Activated T-cell treated with anti-CD3 and anti-CD28 coated beads for 48 hours (primary cell): Measurements from ENCODE around the gene WDR27.
"Not testable (repeated sequence)": the region's sequence is repeated elsewhere in the genome, so short reads cannot be mapped to it uniquely, and the experiment has no call there.

ENCODE experiments used
- DNase-seq: peaks from one replicate; pipeline ENCODE4 v3.0.0-alpha.2; 2020; ENCODE audit warnings: low read depth

WDR27 gene

GRCh38 chr6:169601129-169601528 lies 100.7 kb downstream of the WDR27 start:
- not testable (repeated sequence) for DNase-seq

DNA sequence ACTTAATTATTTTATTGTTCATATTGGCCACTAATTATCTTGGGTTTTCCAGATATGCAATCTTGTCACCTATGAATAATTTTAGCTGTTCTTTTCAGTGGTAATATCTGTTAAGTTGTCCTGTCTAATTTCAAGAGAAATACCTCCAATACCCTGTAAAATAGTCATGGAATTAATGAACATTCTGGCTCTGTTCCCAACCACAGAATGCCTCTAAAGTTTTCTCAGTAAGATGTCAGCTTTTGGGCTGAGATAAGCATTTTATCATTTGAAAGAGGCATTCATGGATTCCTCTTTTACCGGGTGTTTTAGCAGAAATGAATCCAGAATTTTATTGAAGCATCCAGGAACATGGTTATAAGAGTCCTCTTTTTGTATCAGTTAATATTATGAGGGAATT lies 109.3 kb downstream of the WDR27 start:
- no peak for DNase-seq

DNA sequence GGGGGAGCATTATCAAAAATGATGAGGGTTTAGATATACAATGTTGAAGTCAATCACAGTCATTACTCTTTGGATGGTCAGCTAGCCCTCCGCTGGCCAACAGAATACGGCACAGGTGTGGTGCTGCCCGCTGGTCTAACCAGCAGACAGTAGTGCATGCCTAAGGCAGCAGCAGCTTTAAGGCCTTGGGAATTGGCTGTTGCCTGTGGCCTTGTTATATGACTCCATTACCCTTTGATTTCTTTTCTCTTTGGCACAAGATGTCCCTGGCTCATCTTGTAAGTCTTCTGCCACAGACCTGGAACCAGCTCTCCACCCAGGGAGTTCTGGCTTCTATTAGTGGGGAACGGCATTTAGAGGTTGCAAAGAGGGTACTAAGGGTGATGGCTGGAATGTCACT lies 110.2 kb downstream of the WDR27 start:
- DNase-seq = no peak

DNA sequence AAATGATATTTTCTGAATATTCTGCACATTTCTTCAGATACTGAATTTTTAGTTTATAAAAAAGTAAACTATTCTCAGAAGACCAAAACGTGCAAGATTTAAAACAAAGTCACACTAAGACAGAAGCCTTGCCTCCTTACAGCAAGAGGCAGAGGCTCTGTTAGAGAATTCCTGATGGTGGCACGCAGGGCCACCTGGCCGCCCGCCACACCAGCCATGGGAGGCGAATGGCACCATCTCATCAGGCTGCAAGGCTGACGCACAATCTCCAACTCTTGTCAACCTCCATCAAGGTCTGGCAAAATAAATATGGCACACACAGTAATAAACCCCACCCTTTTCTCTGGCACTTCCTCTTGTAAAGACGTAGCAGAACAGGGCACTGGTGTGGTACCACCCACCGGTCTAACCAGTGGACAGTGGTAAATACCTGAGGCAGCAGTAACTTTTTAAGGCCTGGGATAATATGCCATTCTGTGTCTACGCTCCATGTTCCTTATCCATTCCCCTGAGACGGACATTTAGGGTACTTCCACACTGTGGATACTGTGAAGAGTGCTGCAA lies 111.4 kb downstream of the WDR27 start:
- DNase-seq = no peak

DNA sequence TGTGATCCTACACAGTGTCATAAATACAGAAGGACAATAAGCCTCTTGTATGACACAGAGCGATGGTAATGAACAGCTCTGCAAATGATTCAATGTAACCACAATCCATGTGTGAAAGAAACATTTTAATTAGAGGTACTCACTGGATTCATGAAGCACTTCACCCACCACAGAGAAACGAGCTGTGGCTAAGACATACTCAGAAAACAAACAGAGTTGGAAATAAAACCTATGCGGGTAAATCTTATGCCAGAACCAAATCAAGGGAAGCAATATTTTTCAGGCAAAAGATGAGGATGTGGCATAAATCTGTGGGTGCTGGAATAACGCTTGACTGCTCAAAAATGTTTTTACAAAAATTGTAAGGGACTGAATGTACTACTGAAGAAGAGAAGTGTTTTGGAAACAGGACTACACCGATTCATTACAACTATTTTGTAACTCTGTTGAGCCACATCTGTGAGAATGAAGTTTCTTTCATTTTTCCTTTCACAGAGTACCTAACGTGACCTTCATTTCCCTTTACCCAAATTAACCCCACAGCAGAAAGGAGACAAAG lies 112.1 kb downstream of the WDR27 start:
- DNase-seq = no peak

DNA sequence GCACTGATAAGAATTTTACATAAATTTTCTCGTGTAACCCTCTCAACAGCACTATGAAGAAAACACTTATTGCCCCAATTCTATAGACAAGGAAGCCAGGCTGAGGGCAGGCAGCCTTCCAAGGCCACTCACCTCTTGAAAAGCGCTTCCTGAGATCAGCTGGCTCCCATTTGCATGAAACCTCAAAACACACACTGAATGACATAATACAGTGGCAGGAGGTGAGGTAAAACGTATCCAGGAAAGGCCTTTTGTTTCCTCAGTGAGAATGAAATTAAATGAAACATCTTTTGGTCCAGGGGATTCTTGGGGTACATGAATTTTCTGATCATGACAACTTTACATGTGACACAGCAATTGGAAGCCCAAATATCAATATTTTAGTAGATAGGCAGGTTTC lies 112.5 kb downstream of the WDR27 start:
- no peak for DNase-seq

- no peak for DNase-seq
Measured at GRCh38 chr6:169587975-169588374, 113.9 kb downstream of the WDR27 start.

GRCh38 chr6:169583886-169584541 lies 117.8 kb downstream of the WDR27 start:
- DNase-seq = no peak

GRCh38 chr6:169579407-169580111 lies 122.3 kb downstream of the WDR27 start:
- no peak for DNase-seq

- DNase-seq = no peak
Measured at GRCh38 chr6:169577974-169578373, 123.9 kb downstream of the WDR27 start.

DNA sequence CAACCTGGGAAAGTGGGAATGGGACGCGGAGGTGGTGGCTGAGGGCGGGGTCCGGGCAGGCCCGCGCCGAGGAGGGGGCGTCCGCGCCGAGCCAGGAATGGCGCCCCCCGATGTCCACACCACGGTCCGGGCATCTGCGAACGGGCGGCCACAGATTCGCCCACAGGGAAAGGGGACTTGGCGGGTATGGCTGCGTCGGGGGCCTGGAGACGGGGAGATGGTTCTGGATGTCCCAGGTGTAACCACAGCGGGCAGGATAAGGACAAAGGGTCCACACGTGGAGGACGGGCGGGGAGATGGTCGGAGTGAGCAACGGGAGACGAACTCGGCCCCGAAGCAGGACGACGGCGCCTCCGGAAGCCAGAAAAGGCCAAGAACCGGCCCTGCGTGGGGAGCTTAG lies 124.6 kb downstream of the WDR27 start:
- no peak for DNase-seq

- DNase-seq = no peak
Measured at GRCh38 chr6:169575821-169576220, 126.0 kb downstream of the WDR27 start.

DNA sequence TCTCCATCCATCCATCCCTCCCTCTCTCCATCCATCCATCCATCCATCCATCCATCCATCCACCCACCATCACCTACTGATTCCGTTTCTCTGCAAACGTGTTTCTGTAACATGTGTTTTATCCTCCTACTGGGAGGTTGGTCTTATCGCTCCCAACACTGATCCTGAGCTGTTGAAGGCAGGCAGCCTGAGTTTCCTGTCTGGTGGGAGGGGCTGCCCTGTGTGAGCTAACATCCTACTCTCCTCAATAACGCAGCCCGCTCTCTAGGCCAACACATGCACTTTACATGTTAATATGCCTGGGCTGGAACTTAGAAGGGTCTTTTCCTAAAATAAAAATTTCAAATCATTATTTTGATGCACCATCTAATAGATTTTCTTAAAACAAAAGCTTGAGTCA lies 126.5 kb downstream of the WDR27 start:
- no peak for DNase-seq

- no peak for DNase-seq
Measured at GRCh38 chr6:169574420-169574819, 127.4 kb downstream of the WDR27 start.

GRCh38 chr6:169573883-169574282 lies 127.9 kb downstream of the WDR27 start:
- DNase-seq = no peak

- no peak for DNase-seq
Measured at GRCh38 chr6:169571123-169571962, 130.5 kb downstream of the WDR27 start.

GRCh38 chr6:169568314-169569087 lies 133.3 kb downstream of the WDR27 start:
- no peak for DNase-seq

- no peak for DNase-seq
Measured at GRCh38 chr6:169567819-169568218, 134.0 kb downstream of the WDR27 start.

DNA sequence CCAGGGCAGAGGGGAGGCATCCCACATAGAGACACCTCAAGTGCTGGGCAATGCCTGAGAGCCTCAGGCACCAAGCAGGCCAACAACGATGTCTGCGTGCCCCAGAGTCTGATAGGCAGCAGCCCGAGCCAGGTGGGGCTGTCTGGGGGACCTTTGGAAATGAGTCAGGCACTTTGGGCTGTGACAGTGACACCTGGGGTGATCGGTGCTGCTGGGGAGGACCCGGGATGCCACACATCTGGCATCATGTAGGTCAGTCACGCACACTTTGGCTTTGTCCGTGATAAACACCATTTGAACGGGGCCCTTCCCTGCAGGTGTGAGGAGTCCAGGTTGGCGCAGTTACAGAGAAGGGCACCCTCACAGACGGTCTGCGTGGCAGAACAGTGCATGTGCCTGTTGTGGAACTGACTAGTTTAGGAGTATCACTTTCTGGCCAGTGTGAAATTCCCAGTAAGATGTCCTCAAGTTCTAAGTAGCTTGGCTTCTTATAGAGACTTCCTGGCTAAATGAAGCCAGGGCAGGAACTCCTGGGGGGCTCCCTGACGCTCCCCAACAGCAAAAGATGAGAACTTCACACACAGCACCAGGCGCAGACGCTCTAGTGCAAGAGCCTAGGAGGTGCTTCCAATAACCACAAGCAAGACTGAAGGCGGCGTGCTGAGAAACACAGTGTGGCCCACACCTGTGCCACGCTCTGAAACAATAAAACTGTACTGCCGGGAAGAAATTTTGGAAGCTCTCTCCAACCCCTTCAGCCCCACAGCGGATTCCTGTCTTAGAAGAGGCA lies 134.7 kb downstream of the WDR27 start:
- no peak for DNase-seq

GRCh38 chr6:169566319-169566718 lies 135.5 kb downstream of the WDR27 start:
- DNase-seq = no peak
